Subcutaneous abdominal adipose tissue (tissue), 5 donors: Measurements from ENCODE around the gene CTCF.

ENCODE experiments used
- H3K27ac ChIP-seq: one replicate; pipeline ENCODE4 v1.7.0; 2013; ENCODE audit warnings: low read depth, mild to moderate bottlenecking, inconsistent platforms, low read length, moderate library complexity
- H3K27me3 ChIP-seq, 5 donors: one replicate each; pipeline ENCODE4 v1.7.0; 2013; ENCODE audit warnings: low read length in 5 of 5, inconsistent platforms in 1 of 5; ENCODE audit not compliant: control insufficient read depth in 5 of 5, insufficient read depth in 4 of 5
- H3K36me3 ChIP-seq, 5 donors: one replicate each; pipeline ENCODE4 v1.7.0; 2013; ENCODE audit warnings: low read length in 5 of 5; ENCODE audit not compliant: control insufficient read depth in 5 of 5, insufficient read depth in 5 of 5
- H3K4me1 ChIP-seq, 5 donors: one replicate each; pipeline ENCODE4 v1.7.0; 2013; ENCODE audit warnings: low read length in 5 of 5, mild to moderate bottlenecking in 3 of 5, moderate library complexity in 1 of 5; ENCODE audit not compliant: control insufficient read depth in 5 of 5, insufficient read depth in 5 of 5
- H3K4me3 ChIP-seq, 5 donors: one replicate each; pipeline ENCODE4 v1.7.0; 2013; ENCODE audit warnings: low read length in 5 of 5, low read depth in 1 of 5
- H3K9ac ChIP-seq, 5 donors: one replicate each; pipeline ENCODE4 v1.7.0; 2013; ENCODE audit warnings: low read length in 5 of 5, mild to moderate bottlenecking in 4 of 5, moderate library complexity in 3 of 5
- H3K9me3 ChIP-seq, 5 donors: one replicate each; pipeline ENCODE4 v1.7.0; 2013; ENCODE audit warnings: low read length in 5 of 5; ENCODE audit not compliant: control insufficient read depth in 5 of 5
- donor health status: healthy.
- donor health status: healthy.
- donor health status: healthy.
- donor health status: healthy.
- donor health status: healthy.

Gene CTCF

GRCh38 chr16:67628216-67628615 is 65.9 kb downstream of the CTCF start:
- peaks cover 18 to 86% (median 69%) of the 10 kb centered on the region in 5 donors for H3K36me3 ChIP-seq
- H3K9ac ChIP-seq: no peak overlapping the region
- no peak overlapping the region for H3K27ac ChIP-seq
- H3K9me3 ChIP-seq: no peaks in the 10 kb centered on the region
- no peak overlapping the region for H3K4me3 ChIP-seq
- H3K4me1 ChIP-seq: peaks cover 0 to 5% (median 0%) of the 10 kb centered on the region in 5 donors
- no peaks in the 10 kb centered on the region for H3K27me3 ChIP-seq

- no peaks in the 10 kb centered on the region for H3K9me3 ChIP-seq
- no peak overlapping the region for H3K9ac ChIP-seq
- H3K4me3 ChIP-seq: no peak overlapping the region
- peaks cover 16 to 85% (median 61%) of the 10 kb centered on the region in 5 donors for H3K36me3 ChIP-seq
- peaks cover 0 to 5% (median 0%) of the 10 kb centered on the region in 5 donors for H3K4me1 ChIP-seq
- no peak overlapping the region for H3K27ac ChIP-seq
- no peaks in the 10 kb centered on the region for H3K27me3 ChIP-seq
Measured at GRCh38 chr16:67632415-67633172, 70.3 kb downstream of the CTCF start.

- Histone ChIP-seq H3K27ac (no peak overlapping the region), H3K36me3 (peaks cover 11 to 73% (median 49%) of the 10 kb centered on the region in 5 donors), H3K4me3 (no peak overlapping the region), H3K27me3 (no peaks in the 10 kb centered on the region), H3K9ac (no peak overlapping the region), H3K4me1 (peaks cover 0 to 7% (median 1%) of the 10 kb centered on the region in 5 donors), H3K9me3 (no peaks in the 10 kb centered on the region)
Measured at GRCh38 chr16:67636713-67637112, 74.4 kb downstream of the CTCF start.

- Histone ChIP-seq H3K4me3 (no peak overlapping the region), H3K27ac (no peak overlapping the region), H3K9ac (no peak overlapping the region), H3K9me3 (no peaks in the 10 kb centered on the region), H3K27me3 (no peaks in the 10 kb centered on the region), H3K4me1 (peaks cover 0 to 11% (median 6%) of the 10 kb centered on the region in 5 donors), H3K36me3 (peaks cover 11 to 63% (median 41%) of the 10 kb centered on the region in 5 donors)
Measured at GRCh38 chr16:67637625-67638024, 75.3 kb downstream of the CTCF start.

- Histone ChIP-seq H3K27ac (no peak overlapping the region), H3K4me1 (peaks cover 0 to 22% (median 12%) of the 10 kb centered on the region in 5 donors), H3K9ac (no peak overlapping the region), H3K36me3 (peaks cover 8 to 29% (median 23%) of the 10 kb centered on the region in 5 donors), H3K9me3 (no peaks in the 10 kb centered on the region), H3K27me3 (peaks cover 14 to 20% (median 18%) of the 10 kb centered on the region in 5 donors), H3K4me3 (no peak overlapping the region)
Measured at GRCh38 chr16:67641779-67642708, 79.7 kb downstream of the CTCF start.

- Histone ChIP-seq H3K4me1 (peaks cover 0 to 28% (median 15%) of the 10 kb centered on the region in 5 donors), H3K27me3 (peaks cover 26 to 36% (median 31%) of the 10 kb centered on the region in 5 donors), H3K27ac (no peak overlapping the region)
Measured at GRCh38 chr16:67644038-67644437, 81.7 kb downstream of the CTCF start.

GRCh38 chr16:67645397-67646121 is 83.2 kb downstream of the CTCF start:
- Histone ChIP-seq H3K9me3 (no peaks in the 10 kb centered on the region), H3K27ac (no peak overlapping the region), H3K4me3 (peak overlapping the region in 1 of 5 donors; percentile 51), H3K9ac (no peak overlapping the region), H3K27me3 (peaks cover 26 to 48% (median 40%) of the 10 kb centered on the region in 5 donors), H3K36me3 (no peaks in the 10 kb centered on the region), H3K4me1 (peaks cover 4 to 39% (median 24%) of the 10 kb centered on the region in 5 donors)

More at GRCh38 chr16:67644038-67644437, 81.7 kb downstream of the CTCF start:
- H3K36me3 ChIP-seq: peaks cover 0 to 9% (median 4%) of the 10 kb centered on the region in 5 donors
- H3K9me3 ChIP-seq: no peaks in the 10 kb centered on the region
- no peak overlapping the region for H3K4me3 ChIP-seq
- H3K9ac ChIP-seq: no peak overlapping the region

- H3K4me1 ChIP-seq: peaks cover 4 to 32% (median 18%) of the 10 kb centered on the region in 5 donors
- no peak overlapping the region for H3K27ac ChIP-seq
- H3K9ac ChIP-seq: no peak overlapping the region
- no peaks in the 10 kb centered on the region for H3K36me3 ChIP-seq
- H3K9me3 ChIP-seq: no peaks in the 10 kb centered on the region
- no peak overlapping the region for H3K4me3 ChIP-seq
- peaks cover 36 to 60% (median 52%) of the 10 kb centered on the region in 5 donors for H3K27me3 ChIP-seq
Measured at GRCh38 chr16:67647111-67647651, 84.9 kb downstream of the CTCF start.

GRCh38 chr16:67647681-67648080 is 85.4 kb downstream of the CTCF start:
- Histone ChIP-seq H3K9me3 (no peaks in the 10 kb centered on the region), H3K27ac (no peak overlapping the region), H3K27me3 (peaks cover 37 to 64% (median 56%) of the 10 kb centered on the region in 5 donors), H3K4me1 (peaks cover 4 to 30% (median 18%) of the 10 kb centered on the region in 5 donors), H3K9ac (no peak overlapping the region), H3K36me3 (no peaks in the 10 kb centered on the region), H3K4me3 (no peak overlapping the region)
